Measurements from ENCODE around the gene FZD4. TPM values are rescaled to one million over a fixed set of nuclear protein-coding genes. Genes with fewer than 3 reads are reported as not detected.

FZD4 gene
- 0.33 and 0.92 TPM in 2 replicates for total RNA-seq

GRCh38 chr11:86955361-86956120 is at the start of gene FZD4:
TSS of gene FZD4 (minus strand) at chr11:86955395. CDS start at chr11:86955085, 310 bp downstream.

Other genes starting within 250 kb of the FZD4 start
- gene PRSS23, start 154.9 kb downstream of the FZD4 start, total RNA-seq = 95.0 and 127 TPM in 2 replicates
- 13.8 and 17.8 TPM in 2 replicates for gene TMEM135, start 82.5 kb upstream of the FZD4 start, total RNA-seq

Measured in airway epithelial cell (primary cell).